C1 segment of cervical spinal cord (tissue), 14 donors: ENCODE data around the gene THRAP3.
A peak's percentile ranks its signal among the peaks of the same experiment; 100 is the strongest.

Source experiments
- DNase-seq, 14 donors: peaks; one replicate each; lab custom pipeline; 2025; lab: John Stamatoyannopoulos, UW

Gene THRAP3

GRCh38 chr1:36351227-36351977 lies 127.2 kb downstream of the THRAP3 start:
- DNase-seq: peak in 1 of 14 donors; percentile 18

- no peak for DNase-seq
These were observed 128.1 kb downstream of the THRAP3 start for GRCh38 chr1:36352125-36352909.

GRCh38 chr1:36352910-36353878 lies 129.0 kb downstream of the THRAP3 start:
- no peak for DNase-seq

GRCh38 chr1:36354486-36354885 lies 130.2 kb downstream of the THRAP3 start:
- no peak for DNase-seq
